Hepatocyte (in vitro differentiated cells): Measurements from ENCODE around the gene AOX1. TPM values are rescaled to one million over a fixed set of nuclear protein-coding genes. Genes with fewer than 3 reads are reported as not detected.

Experiments used
- DNase-seq: peaks from one replicate; pipeline ENCODE4 v3.0.0-alpha.2; 2016; ENCODE audit warnings: low spot score
- H2AFZ ChIP-seq: fragments of 200-600 bp; sonication (generic); 2 replicates; pipeline ENCODE4 v1.6.0; 2016; ENCODE audit warnings: antibody characterized with exemption, mild to moderate bottlenecking
- H3K27ac ChIP-seq: fragments of 200-600 bp; sonication (generic); 2 replicates; pipeline ENCODE4 v1.5.1; 2016; ENCODE audit warnings: mild to moderate bottlenecking
- H3K27me3 ChIP-seq: fragments of 200-600 bp; sonication (generic); 2 replicates; pipeline ENCODE4 v1.6.1; 2016
- H3K36me3 ChIP-seq: fragments of 200-600 bp; sonication (generic); replicated peaks from 2 replicates; pipeline ENCODE4 v1.5.1; 2016; ENCODE audit warnings: low read depth; ENCODE audit not compliant: insufficient read depth
- H3K4me1 ChIP-seq: fragments of 200-600 bp; sonication (generic); 2 replicates; pipeline ENCODE4 v1.5.1; 2016; ENCODE audit warnings: mild to moderate bottlenecking, moderate library complexity; ENCODE audit not compliant: insufficient read depth
- H3K4me2 ChIP-seq: fragments of 200-600 bp; sonication (generic); 2 replicates; pipeline ENCODE4 v1.6.0; 2016
- H3K4me3 ChIP-seq: fragments of 200-600 bp; sonication (generic); 2 replicates; pipeline ENCODE4 v1.5.1; 2016; ENCODE audit warnings: mild to moderate bottlenecking
- H3K79me2 ChIP-seq: fragments of 200-600 bp; sonication (generic); 2 replicates; pipeline ENCODE4 v1.6.0; 2017; ENCODE audit warnings: mild to moderate bottlenecking
- H3K9me2 ChIP-seq: fragments of 200-600 bp; sonication (generic); replicated peaks from 2 replicates; pipeline ENCODE4 v1.6.0; 2017; ENCODE audit warnings: mild to moderate bottlenecking; ENCODE audit not compliant: insufficient read depth
- H3K9me3 ChIP-seq: fragments of 200-600 bp; sonication (generic); 2 replicates; pipeline ENCODE4 v1.5.1; 2016; ENCODE audit warnings: low read depth, mild to moderate bottlenecking
- H4K20me1 ChIP-seq: fragments of 200-600 bp; sonication (generic); 2 replicates; pipeline ENCODE4 v1.6.0; 2016; ENCODE audit warnings: mild to moderate bottlenecking; ENCODE audit not compliant: insufficient read depth, poor library complexity, severe bottlenecking
- EZH2 ChIP-seq: fragments of 200-600 bp; sonication (generic); IDR thresholded peaks from 2 replicates; pipeline ENCODE4 v1.6.1; 2016; ENCODE audit warnings: antibody characterized with exemption, mild to moderate bottlenecking, borderline replicate concordance
- EZH2phosphoT487 ChIP-seq: fragments of 200-600 bp; sonication (generic); IDR thresholded peaks from one replicate; pipeline ENCODE4 v1.6.1; 2018; ENCODE audit warnings: antibody characterized with exemption, mild to moderate bottlenecking, low read depth, moderate library complexity; ENCODE audit not compliant: unreplicated experiment, severe bottlenecking
- WGBS: methylation state at CpG from one replicate; pipeline ENCODE4 v1.1.6; 2016; ENCODE audit warnings: low lambda C conversion rate; ENCODE audit errors: missing lambda C conversion rate; 5-methylcytosine and 5-hydroxymethylcytosine counted together
- polyA plus RNA-seq: library from polyadenylated mRNA; unstranded; fragments of >200 nt; fragmentation: Nextera tagmentation; extraction: Ambion mirVana; gene quantifications from 2 replicates; pipeline ENCODE4 v1.2.1, GENCODE V29; 2016
- total RNA-seq: library from RNA; depleted of rRNA; stranded (reverse); fragments of >200 nt; gene quantifications from 2 replicates; pipeline ENCODE4 v1.2.3, GENCODE V29; 2014
- TF ChIP-seq, protein P1 (sequence below): fragments of 200-600 bp; sonication (generic); IDR thresholded peaks from 2 replicates; pipeline ENCODE4 v1.5.1; 2016; ENCODE audit warnings: antibody characterized with exemption, mild to moderate bottlenecking; ENCODE audit not compliant: poor library complexity

Gene AOX1
- total and polyA plus RNA-seq, 2 experiments from 2014 or later, result 4.7 to 7.4 TPM

DNA sequence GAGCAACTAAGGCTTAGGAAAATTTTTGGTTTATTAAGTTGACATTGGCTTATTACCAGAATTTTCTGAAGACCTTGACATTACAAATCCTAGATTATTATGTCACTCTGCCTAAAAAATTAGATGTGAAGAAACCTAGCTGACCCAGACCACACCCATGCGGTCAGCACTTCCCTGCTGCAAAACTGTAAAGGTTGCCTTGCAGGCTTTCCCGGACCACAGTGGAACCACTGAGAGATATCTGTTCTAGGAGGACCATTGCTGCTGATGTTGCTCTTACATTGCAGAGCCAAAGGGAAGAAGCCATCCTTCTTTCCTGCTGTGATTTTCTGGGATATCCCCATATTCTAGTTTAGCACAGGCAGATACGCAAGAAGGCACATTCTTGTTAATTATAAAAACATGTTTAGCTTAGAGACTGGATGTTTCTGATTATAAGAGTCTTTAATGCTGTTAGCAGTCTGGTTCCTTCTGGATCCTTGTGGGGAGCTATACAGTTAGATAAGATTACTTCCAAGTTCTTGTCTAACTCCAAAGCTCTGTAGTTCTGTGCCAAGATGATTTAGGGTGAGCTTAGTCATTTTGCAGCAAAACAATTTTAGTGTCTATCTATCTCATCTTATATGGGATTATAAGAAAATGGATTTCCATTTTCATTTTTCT is 70.2 kb downstream of the AOX1 start:
- Histone ChIP-seq H3K27ac (no peak overlapping the region), H2AFZ (no peak overlapping the region), H3K4me1 (peaks cover 7% of the 10 kb centered on the region), H3K9me2 (no peaks in the 10 kb centered on the region), H3K9me3 (no peaks in the 10 kb centered on the region), H3K4me3 (no peak overlapping the region), H3K79me2 (no peaks in the 10 kb centered on the region), H3K27me3 (no peaks in the 10 kb centered on the region), H4K20me1 (no peaks in the 10 kb centered on the region), H3K4me2 (no peak overlapping the region), H3K36me3 (no peaks in the 10 kb centered on the region)
- no peak for DNase-seq
- TF ChIP-seq, protein P1, sequence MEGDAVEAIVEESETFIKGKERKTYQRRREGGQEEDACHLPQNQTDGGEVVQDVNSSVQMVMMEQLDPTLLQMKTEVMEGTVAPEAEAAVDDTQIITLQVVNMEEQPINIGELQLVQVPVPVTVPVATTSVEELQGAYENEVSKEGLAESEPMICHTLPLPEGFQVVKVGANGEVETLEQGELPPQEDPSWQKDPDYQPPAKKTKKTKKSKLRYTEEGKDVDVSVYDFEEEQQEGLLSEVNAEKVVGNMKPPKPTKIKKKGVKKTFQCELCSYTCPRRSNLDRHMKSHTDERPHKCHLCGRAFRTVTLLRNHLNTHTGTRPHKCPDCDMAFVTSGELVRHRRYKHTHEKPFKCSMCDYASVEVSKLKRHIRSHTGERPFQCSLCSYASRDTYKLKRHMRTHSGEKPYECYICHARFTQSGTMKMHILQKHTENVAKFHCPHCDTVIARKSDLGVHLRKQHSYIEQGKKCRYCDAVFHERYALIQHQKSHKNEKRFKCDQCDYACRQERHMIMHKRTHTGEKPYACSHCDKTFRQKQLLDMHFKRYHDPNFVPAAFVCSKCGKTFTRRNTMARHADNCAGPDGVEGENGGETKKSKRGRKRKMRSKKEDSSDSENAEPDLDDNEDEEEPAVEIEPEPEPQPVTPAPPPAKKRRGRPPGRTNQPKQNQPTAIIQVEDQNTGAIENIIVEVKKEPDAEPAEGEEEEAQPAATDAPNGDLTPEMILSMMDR, result no peak
- TF ChIP-seq EZH2phosphoT487 (no peak), EZH2 (no peak)
- 75% methylated on average over 3 of the region's 3 CpGs for WGBS

DNA sequence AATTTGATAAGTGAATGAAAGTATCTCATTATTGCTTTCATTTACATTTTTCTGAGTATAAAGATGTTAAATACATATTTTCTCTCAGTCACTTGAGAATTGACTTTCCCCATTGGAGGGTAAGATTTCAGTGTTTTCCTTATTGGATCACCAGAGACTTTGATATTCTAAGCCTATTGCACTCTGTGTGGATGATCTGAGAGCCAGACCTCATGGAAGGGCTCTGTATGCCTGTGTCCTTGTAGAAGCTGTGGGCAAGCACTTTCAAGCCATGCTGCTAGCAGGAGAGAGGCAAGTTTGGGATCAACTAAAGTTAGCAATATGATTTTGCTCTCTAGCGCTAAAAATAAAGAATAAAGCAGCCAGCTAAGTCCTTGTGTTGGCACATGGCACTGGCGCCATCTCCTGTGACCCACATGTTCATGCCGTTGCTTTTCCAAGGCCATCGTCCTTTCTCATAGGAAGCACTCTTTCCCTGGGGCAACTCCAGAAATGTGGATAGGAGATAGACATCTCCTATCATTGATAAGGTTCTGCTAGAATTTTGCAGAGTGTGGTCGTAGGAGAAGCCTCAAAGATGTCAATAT is 72.6 kb downstream of the AOX1 start:
- Histone ChIP-seq H3K27me3 (no peaks in the 10 kb centered on the region), H3K9me3 (no peaks in the 10 kb centered on the region), H3K79me2 (no peaks in the 10 kb centered on the region), H2AFZ (no peak overlapping the region), H3K4me1 (peaks cover 4% of the 10 kb centered on the region), H3K27ac (no peak overlapping the region), H3K4me3 (no peak overlapping the region), H3K9me2 (no peaks in the 10 kb centered on the region), H3K36me3 (no peaks in the 10 kb centered on the region), H3K4me2 (no peak overlapping the region), H4K20me1 (no peaks in the 10 kb centered on the region)
- WGBS, result 77% methylated on average over 5 of the region's 5 CpGs
- DNase-seq, result no peak
- no peak for TF ChIP-seq EZH2
- TF ChIP-seq, protein P1, result no peak

DNA sequence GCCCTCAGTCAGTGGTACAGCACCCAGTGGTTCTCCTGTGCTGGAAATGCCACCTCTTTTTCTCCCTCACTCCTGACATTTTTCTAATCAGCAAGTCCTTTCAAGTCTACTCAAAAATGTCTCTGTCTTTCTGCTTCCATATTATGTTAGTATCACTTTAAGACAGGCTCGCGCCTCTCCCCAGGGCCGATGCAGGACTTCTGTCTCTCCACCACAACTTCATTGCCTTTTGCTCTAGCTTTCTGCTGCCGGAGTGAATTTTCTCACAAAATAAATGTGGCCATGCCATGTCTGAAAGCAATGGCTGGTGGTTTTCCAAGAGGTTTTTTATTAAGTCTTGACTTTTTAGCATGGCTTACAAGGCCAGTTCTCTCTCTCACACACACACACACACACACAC is 73.6 kb downstream of the AOX1 start:
- Histone ChIP-seq H3K27me3 (no peaks in the 10 kb centered on the region), H3K9me3 (no peaks in the 10 kb centered on the region), H3K27ac (no peak overlapping the region), H2AFZ (no peak overlapping the region), H3K79me2 (no peaks in the 10 kb centered on the region), H3K9me2 (no peaks in the 10 kb centered on the region), H3K4me3 (no peak overlapping the region), H3K4me2 (no peak overlapping the region), H3K36me3 (no peaks in the 10 kb centered on the region), H4K20me1 (no peaks in the 10 kb centered on the region), H3K4me1 (no peaks in the 10 kb centered on the region)
- TF ChIP-seq, protein P1, result no peak
- TF ChIP-seq EZH2, result no peak
- TF ChIP-seq EZH2phosphoT487, result no peak
- DNase-seq, result no peak
- WGBS, result 85% methylated on average over 4 of the region's 4 CpGs
